HCT116 (cell line): ENCODE data around the gene NUP54. TPM values are rescaled to one million over a fixed set of nuclear protein-coding genes. Genes with fewer than 3 reads are reported as not detected.
A peak's percentile ranks its signal among the peaks of the same experiment; 100 is the strongest.

Source experiments
- ATAC-seq: fragments of 200-7000 bp; cut with Tn5 transposase; 2 replicates; pipeline ENCODE4 v1.9.1; 2020; ENCODE audit warnings: mild to moderate bottlenecking, moderate library complexity
- BruUV-seq: library from RNA; stranded (reverse); fragments of 400-500 nt; replicated peaks from 2 replicates; lab custom pipeline; 2021; lab: Mats Ljungman, UMichigan
- CTCF ChIA-PET: fragments of 300-600 bp; sonication (Branson Sonifier 250); formaldehyde crosslinking; loops from one replicate; lab custom pipeline; 2021; ENCODE audit warnings: antibody characterized with exemption; lab: Charles Lee
- POLR2A ChIA-PET: fragments of 300-600, 350-600 bp; sonication (Branson Sonifier 250); formaldehyde crosslinking; loops from one replicate; lab custom pipeline; 2021; ENCODE audit warnings: antibody characterized with exemption; lab: Charles Lee
- RAD21 ChIA-PET, 2 experiments: fragments of 300-600 bp; sonication (Branson Sonifier 250); formaldehyde crosslinking; loops; one replicate each; lab custom pipeline; 2023; ENCODE audit warnings: low total read pairs in 2 of 2; ENCODE audit not compliant: uncharacterized antibody in 2 of 2, unreplicated experiment in 2 of 2, low non-redundant PET in 1 of 2; lab: Charles Lee
- DNase-seq: peaks from one replicate; pipeline ENCODE4 v3.0.0-alpha.2; 2010; ENCODE audit warnings: low read depth, low spot score
- H2AFZ ChIP-seq: fragments of 200-600 bp; shearing (Covaris generic), sonication (generic); 2 replicates; pipeline ENCODE4 v1.6.1; 2017; ENCODE audit warnings: low read depth, mixed run types, mixed read lengths, antibody characterized with exemption, low read length; ENCODE audit not compliant: poor library complexity, severe bottlenecking
- H3K27ac ChIP-seq: 2 replicates; pipeline ENCODE4 v1.5.1; 2012; ENCODE audit warnings: low read depth, low read length
- H3K27me3 ChIP-seq: fragments of 200-600 bp; sonication (generic); 2 replicates; pipeline ENCODE4 v1.6.1; 2016; ENCODE audit warnings: mixed run types, low read length, mixed read lengths; ENCODE audit not compliant: insufficient read depth
- H3K36me3 ChIP-seq, 2 experiments: fragments of 200-500 bp in 1 of 2; fragments of 200-600 bp in 1 of 2; sonication (Bioruptor generic) in 1 of 2; sonication (generic) in 1 of 2; 2 replicates each; pipeline versions ENCODE4 v1.5.1 to v1.6.1; 2014 to 2016; ENCODE audit warnings: low read length in 2 of 2, inconsistent platforms in 1 of 2, mixed read lengths in 1 of 2, mixed run types in 1 of 2; ENCODE audit not compliant: insufficient read depth in 2 of 2, control insufficient read depth in 1 of 2
- H3K4me1 ChIP-seq, 2 experiments: fragments of 200-600 bp in 1 of 2; sonication (generic) in 1 of 2; 2 replicates each; pipeline versions ENCODE4 v1.5.1 to v1.6.1; 2012 to 2017; ENCODE audit warnings: low read length in 2 of 2, inconsistent platforms in 1 of 2, mild to moderate bottlenecking in 1 of 2, mixed read lengths in 1 of 2, mixed run types in 1 of 2, moderate library complexity in 1 of 2; ENCODE audit not compliant: insufficient read depth in 2 of 2, control insufficient read depth in 1 of 2
- H3K4me2 ChIP-seq: fragments of 200-600 bp; sonication (generic); 2 replicates; pipeline ENCODE4 v1.6.1; 2017; ENCODE audit warnings: mixed run types, low read length, mixed read lengths
- H3K4me3 ChIP-seq, 2 experiments: fragments of 200-600 bp in 1 of 2; sonication (generic) in 1 of 2; replicated peaks in 1 of 2; 2 replicates each; pipeline ENCODE4 v1.5.1; 2011 to 2016; ENCODE audit warnings: low read length in 2 of 2, control low read depth in 1 of 2, low read depth in 1 of 2, mild to moderate bottlenecking in 1 of 2, mixed read lengths in 1 of 2, mixed run types in 1 of 2
- H3K79me2 ChIP-seq: fragments of 200-600 bp; sonication (generic); 2 replicates; pipeline ENCODE4 v1.6.1; 2017; ENCODE audit warnings: mild to moderate bottlenecking, mixed run types, low read length, moderate library complexity, mixed read lengths; ENCODE audit not compliant: insufficient read depth
- H3K9ac ChIP-seq: fragments of 200-600 bp; sonication (generic); 2 replicates; pipeline ENCODE4 v1.6.1; 2016; ENCODE audit warnings: low read length, mixed read lengths
- H3K9me2 ChIP-seq: fragments of 200-600 bp; sonication (generic), shearing (Covaris generic); 2 replicates; pipeline ENCODE4 v1.6.1; 2017; ENCODE audit warnings: mixed run types, mild to moderate bottlenecking, moderate library complexity; ENCODE audit not compliant: insufficient read depth
- H3K9me3 ChIP-seq, 2 experiments: fragments of 200-500 bp in 1 of 2; fragments of 200-600 bp in 1 of 2; sonication (Bioruptor generic) in 1 of 2; sonication (generic) in 1 of 2; 2 replicates each; pipeline ENCODE4 v1.6.1; 2014 to 2017; ENCODE audit warnings: low read length in 2 of 2, mixed read lengths in 2 of 2, inconsistent platforms in 1 of 2, low read depth in 1 of 2, mild to moderate bottlenecking in 1 of 2, mixed run types in 1 of 2, moderate library complexity in 1 of 2; ENCODE audit not compliant: control insufficient read depth in 1 of 2, insufficient read depth in 1 of 2
- H4K20me1 ChIP-seq: fragments of 200-600 bp; sonication (generic), shearing (Covaris generic); 2 replicates; pipeline ENCODE4 v1.6.1; 2017; ENCODE audit warnings: mixed run types, mild to moderate bottlenecking, moderate library complexity; ENCODE audit not compliant: insufficient read depth
- CBX3 ChIP-seq: IDR thresholded peaks from 2 replicates; pipeline ENCODE4 v1.6.1; 2012; ENCODE audit warnings: low read depth
- EGR1 ChIP-seq: IDR thresholded peaks from 2 replicates; pipeline ENCODE4 v1.6.1; 2012; ENCODE audit warnings: low read depth
- EZH2 ChIP-seq: fragments of 200-600 bp; sonication (generic); IDR thresholded peaks from 2 replicates; pipeline ENCODE4 v1.6.1; 2017; ENCODE audit warnings: antibody characterized with exemption, mixed run types
- EZH2phosphoT487 ChIP-seq: fragments of 200-600 bp; IDR thresholded peaks from 2 replicates; pipeline ENCODE4 v1.6.1; 2018; ENCODE audit warnings: antibody characterized with exemption, borderline replicate concordance
- JUND ChIP-seq: IDR thresholded peaks from 2 replicates; pipeline ENCODE4 v1.6.1; 2012
- POLR2A ChIP-seq: IDR thresholded peaks from 2 replicates; pipeline ENCODE4 v1.7.0; 2011; ENCODE audit warnings: borderline replicate concordance; ENCODE audit not compliant: insufficient read depth, insufficient read length; ENCODE audit errors: extremely low read depth
- REST ChIP-seq: IDR thresholded peaks from 2 replicates; pipeline ENCODE4 v1.6.1; 2012; ENCODE audit warnings: low read depth
- SIN3A ChIP-seq: IDR thresholded peaks from 2 replicates; pipeline ENCODE4 v1.6.1; 2012; ENCODE audit warnings: low read depth
- SRF ChIP-seq: IDR thresholded peaks from 2 replicates; pipeline ENCODE4 v1.6.1; 2012; ENCODE audit warnings: low read depth
- YY1 ChIP-seq: IDR thresholded peaks from 2 replicates; pipeline ENCODE4 v1.6.1; 2011; ENCODE audit warnings: low read length, low read depth, moderate library complexity, mild to moderate bottlenecking; ENCODE audit not compliant: insufficient replicate concordance; ENCODE audit errors: extremely low read depth
- ZBTB33 ChIP-seq: IDR thresholded peaks from 2 replicates; pipeline ENCODE4 v1.6.1; 2011; ENCODE audit warnings: mild to moderate bottlenecking, low read length, moderate library complexity; ENCODE audit not compliant: insufficient replicate concordance; ENCODE audit errors: extremely low read depth
- ZFX ChIP-seq: fragments of 450-650 bp; IDR thresholded peaks from 2 replicates; pipeline ENCODE4 v1.6.1; 2017
- ZNF274 ChIP-seq: fragments of 200-500 bp; sonication (Bioruptor generic); IDR thresholded peaks from 2 replicates; pipeline ENCODE4 v1.6.1; 2014; ENCODE audit warnings: mild to moderate bottlenecking, low read depth, low read length, inconsistent platforms
- intact Hi-C: fragments of 100-400 bp; cut with micrococcal nuclease; formaldehyde crosslinking; loops from 2 replicates; pipeline ENCODE4 v1.10.0; 2022
- total RNA-seq: library from RNA; stranded (reverse); gene quantifications from one replicate; pipeline ENCODE4 v1.2.1, GENCODE V29; 2021; ENCODE audit not compliant: unreplicated experiment
- TF ChIP-seq, protein P1 (sequence below): IDR thresholded peaks from 2 replicates; pipeline ENCODE4 v1.6.1; 2012

NUP54 gene
- total RNA-seq, 1 experiment from 2014 or later, result 53.9 TPM

GRCh38 chr4:76147454-76148141 lies 599 bp downstream of the NUP54 start:
- no TSS peak for BruUV-seq
- ChIA-PET POLR2A (no interaction called here), RAD21 (no interaction called here), CTCF (no interaction called here)
- Histone ChIP-seq H4K20me1 (peaks cover 12% of the 10 kb centered on the region), H3K4me1 (peaks cover 8 to 19% of the 10 kb centered on the region in 2 experiments; a peak in 3 of 4 replicates), H3K9me3 (no peaks in the 10 kb centered on the region), H3K36me3 (peaks cover 0 to 7% of the 10 kb centered on the region in 2 experiments; a peak in 2 of 4 replicates), H3K79me2 (peaks cover 64% of the 10 kb centered on the region), H3K27ac (peak overlapping the region; percentile 75), H3K9me2 (no peaks in the 10 kb centered on the region), H3K4me3 (peak overlapping the region; percentile 84 to 89), H2AFZ (no peak overlapping the region), H3K4me2 (peak overlapping the region; percentile 89), H3K27me3 (no peaks in the 10 kb centered on the region), H3K9ac (peak overlapping the region; percentile 97)
- TF ChIP-seq ZFX, result no peak
- no peak for TF ChIP-seq EZH2
- TF ChIP-seq ZBTB33, result no peak
- no peak for TF ChIP-seq EGR1
- TF ChIP-seq, protein P1, sequence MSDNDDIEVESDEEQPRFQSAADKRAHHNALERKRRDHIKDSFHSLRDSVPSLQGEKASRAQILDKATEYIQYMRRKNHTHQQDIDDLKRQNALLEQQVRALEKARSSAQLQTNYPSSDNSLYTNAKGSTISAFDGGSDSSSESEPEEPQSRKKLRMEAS, result no peak
- no peak for TF ChIP-seq CBX3
- TF ChIP-seq SRF, result no peak
- TF ChIP-seq SIN3A, result no peak
- TF ChIP-seq REST, result no peak
- no peak for TF ChIP-seq YY1
- no peak for TF ChIP-seq POLR2A
- TF ChIP-seq JUND, result no peak
- TF ChIP-seq EZH2phosphoT487, result no peak
- TF ChIP-seq ZNF274, result no peak
- ATAC-seq, result peak; percentile 92
- peak; percentile 75 for DNase-seq
- intact Hi-C loops, result loop anchor here (5.0 kb wide), 1 partner anchor 155 kb away; the partner anchor contains the start of gene SDAD1
